HFFc6 (cell line): ENCODE results near the gene LMAN2L. TPM values are rescaled to one million over a fixed set of nuclear protein-coding genes. Genes with fewer than 3 reads are reported as not detected.

Source experiments
- DNase-seq: peaks from one replicate; pipeline ENCODE4 v3.0.0-alpha.2; 2018
- H3K27ac Mint-ChIP-seq: 2 replicates; pipeline ENCODE4 v1.8.0; 2020; ENCODE audit warnings: mild to moderate bottlenecking, mixed read lengths
- H3K27me3 Mint-ChIP-seq: 2 replicates; pipeline ENCODE4 v1.8.0; 2021; ENCODE audit warnings: mild to moderate bottlenecking, moderate library complexity, mixed read lengths; ENCODE audit not compliant: insufficient read depth
- H3K36me3 Mint-ChIP-seq: 2 replicates; pipeline ENCODE4 v1.8.0; 2021; ENCODE audit warnings: low read depth, mixed read lengths
- H3K4me1 Mint-ChIP-seq: 2 replicates; pipeline ENCODE4 v1.8.0; 2020; ENCODE audit warnings: low read depth, mixed read lengths
- H3K4me3 Mint-ChIP-seq: 2 replicates; pipeline ENCODE4 v1.8.0; 2020; ENCODE audit warnings: mild to moderate bottlenecking, moderate library complexity, mixed read lengths
- H3K9me3 Mint-ChIP-seq: 2 replicates; pipeline ENCODE4 v1.8.0; 2020; ENCODE audit warnings: mild to moderate bottlenecking, mixed read lengths
- CTCF ChIP-seq: fragments of 200-600 bp; sonication (generic); IDR thresholded peaks from 2 replicates; pipeline ENCODE4 v1.5.0; 2021; ENCODE audit warnings: antibody characterized with exemption, mild to moderate bottlenecking
- total RNA-seq, 6 experiments: library from RNA; stranded (reverse); fragmentation: NEBNext Ultra II Directional; extraction: Animal tissue kit (Norgen Biotek cat#: 25700); gene quantifications; 2 replicates in 1 of 6; 3 replicates in 5 of 6; pipeline ENCODE4 v1.2.3, GENCODE V29; 2021

The LMAN2L gene
- total RNA-seq, 6 experiments from 2014 or later: 24.3 to 27.7 (median 26.4) TPM

DNA sequence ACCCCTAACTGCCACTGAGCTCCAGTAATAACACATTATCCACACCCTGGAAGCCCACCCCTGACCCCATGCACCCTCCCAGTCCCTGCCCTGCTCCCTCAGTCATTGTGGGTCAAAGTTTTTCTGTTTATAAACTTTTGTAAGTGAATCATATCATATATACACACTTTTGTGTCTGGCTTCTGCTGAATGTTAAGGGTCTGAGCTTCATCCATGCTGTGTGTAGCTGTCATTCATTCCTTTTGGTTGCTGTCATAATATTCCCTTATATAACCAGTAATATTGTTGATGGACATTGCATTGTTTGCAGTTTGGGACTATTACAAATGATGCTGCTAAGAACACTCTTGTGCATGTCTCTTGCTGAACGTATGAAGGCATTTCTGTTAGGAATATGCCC lies 35.3 kb upstream of the LMAN2L start:
- Mint-ChIP-seq H3K4me1 (peaks cover 6% of the 10 kb centered on the region), H3K9me3 (no peaks in the 10 kb centered on the region), H3K4me3 (no peak overlapping the region), H3K27ac (no peak overlapping the region), H3K27me3 (no peaks in the 10 kb centered on the region), H3K36me3 (no peaks in the 10 kb centered on the region)
- no peak for TF ChIP-seq CTCF
- DNase-seq: no peak

GRCh38 chr2:96773922-96774321 lies 34.1 kb upstream of the LMAN2L start:
- Mint-ChIP-seq H3K4me3 (no peak overlapping the region), H3K4me1 (peaks cover 6% of the 10 kb centered on the region), H3K36me3 (no peaks in the 10 kb centered on the region), H3K9me3 (no peaks in the 10 kb centered on the region), H3K27me3 (no peaks in the 10 kb centered on the region), H3K27ac (no peak overlapping the region)
- no peak for DNase-seq
- TF ChIP-seq CTCF: no peak

- DNase-seq: no peak
- TF ChIP-seq CTCF: no peak
- Mint-ChIP-seq H3K4me3 (no peak overlapping the region), H3K36me3 (no peaks in the 10 kb centered on the region), H3K27me3 (no peaks in the 10 kb centered on the region), H3K9me3 (no peaks in the 10 kb centered on the region), H3K27ac (no peak overlapping the region), H3K4me1 (peaks cover 6% of the 10 kb centered on the region)
Measured at GRCh38 chr2:96772903-96773671, 33.2 kb upstream of the LMAN2L start.

GRCh38 chr2:96771796-96772618 lies 32.1 kb upstream of the LMAN2L start:
- Mint-ChIP-seq H3K9me3 (no peaks in the 10 kb centered on the region), H3K4me3 (no peak overlapping the region), H3K27me3 (no peaks in the 10 kb centered on the region), H3K36me3 (no peaks in the 10 kb centered on the region), H3K4me1 (peaks cover 6% of the 10 kb centered on the region), H3K27ac (no peak overlapping the region)
- TF ChIP-seq CTCF: no peak
- DNase-seq: no peak

DNA sequence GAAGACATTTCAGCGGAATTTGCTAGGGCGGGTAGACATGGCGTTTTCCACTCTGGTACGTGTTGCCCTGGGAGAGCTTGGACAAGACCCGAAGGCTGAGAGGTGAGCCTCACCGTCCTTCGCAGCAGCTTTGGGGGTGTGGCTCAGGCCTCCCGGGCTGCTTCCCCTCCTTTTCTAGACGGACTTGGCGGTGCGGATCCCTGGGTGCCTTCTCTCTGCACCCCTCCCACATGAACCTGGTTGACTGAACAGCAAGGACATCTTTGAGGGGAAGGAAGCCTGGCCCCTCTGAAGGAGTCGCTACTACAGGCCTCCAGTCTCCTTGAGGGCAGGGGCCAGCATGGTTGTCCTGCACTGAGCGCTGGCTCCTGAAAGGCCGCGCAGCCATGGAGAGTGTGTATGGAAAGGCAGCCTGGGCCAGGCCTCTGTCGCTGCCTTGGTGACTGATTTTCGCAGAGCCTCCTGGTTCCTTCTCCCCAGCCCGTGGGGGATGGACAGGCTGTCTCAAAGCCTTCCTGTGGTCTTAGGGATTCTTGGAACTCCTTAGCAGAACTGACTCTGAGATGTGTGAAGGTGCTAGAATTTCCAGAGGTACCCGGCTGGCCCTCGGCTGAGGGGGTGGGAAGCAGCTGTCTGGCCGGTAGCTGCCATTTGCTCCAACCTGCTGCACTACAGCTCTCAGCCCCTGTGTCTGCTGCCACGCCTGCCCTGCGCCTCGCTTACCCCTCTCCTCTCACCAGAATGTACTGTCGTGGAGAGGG lies 30.8 kb upstream of the LMAN2L start:
- TF ChIP-seq CTCF: no peak
- no peak overlapping the region for H3K27ac Mint-ChIP-seq
- H3K9me3 Mint-ChIP-seq: no peaks in the 10 kb centered on the region
- peaks cover 6% of the 10 kb centered on the region for H3K4me1 Mint-ChIP-seq
- no peaks in the 10 kb centered on the region for H3K27me3 Mint-ChIP-seq
- DNase-seq: no peak
- H3K4me3 Mint-ChIP-seq: no peak overlapping the region
- H3K36me3 Mint-ChIP-seq: no peaks in the 10 kb centered on the region
